NCI-H146 treated with DMSO at 0.1 percent for 48 hours (cell line): Measurements from ENCODE around the gene PHOSPHO1.

Experiments used
- DNase-seq: peaks from one replicate; lab custom pipeline; 2025; ENCODE audit not compliant: unreplicated experiment; lab: John Stamatoyannopoulos, UW

PHOSPHO1 gene

DNA sequence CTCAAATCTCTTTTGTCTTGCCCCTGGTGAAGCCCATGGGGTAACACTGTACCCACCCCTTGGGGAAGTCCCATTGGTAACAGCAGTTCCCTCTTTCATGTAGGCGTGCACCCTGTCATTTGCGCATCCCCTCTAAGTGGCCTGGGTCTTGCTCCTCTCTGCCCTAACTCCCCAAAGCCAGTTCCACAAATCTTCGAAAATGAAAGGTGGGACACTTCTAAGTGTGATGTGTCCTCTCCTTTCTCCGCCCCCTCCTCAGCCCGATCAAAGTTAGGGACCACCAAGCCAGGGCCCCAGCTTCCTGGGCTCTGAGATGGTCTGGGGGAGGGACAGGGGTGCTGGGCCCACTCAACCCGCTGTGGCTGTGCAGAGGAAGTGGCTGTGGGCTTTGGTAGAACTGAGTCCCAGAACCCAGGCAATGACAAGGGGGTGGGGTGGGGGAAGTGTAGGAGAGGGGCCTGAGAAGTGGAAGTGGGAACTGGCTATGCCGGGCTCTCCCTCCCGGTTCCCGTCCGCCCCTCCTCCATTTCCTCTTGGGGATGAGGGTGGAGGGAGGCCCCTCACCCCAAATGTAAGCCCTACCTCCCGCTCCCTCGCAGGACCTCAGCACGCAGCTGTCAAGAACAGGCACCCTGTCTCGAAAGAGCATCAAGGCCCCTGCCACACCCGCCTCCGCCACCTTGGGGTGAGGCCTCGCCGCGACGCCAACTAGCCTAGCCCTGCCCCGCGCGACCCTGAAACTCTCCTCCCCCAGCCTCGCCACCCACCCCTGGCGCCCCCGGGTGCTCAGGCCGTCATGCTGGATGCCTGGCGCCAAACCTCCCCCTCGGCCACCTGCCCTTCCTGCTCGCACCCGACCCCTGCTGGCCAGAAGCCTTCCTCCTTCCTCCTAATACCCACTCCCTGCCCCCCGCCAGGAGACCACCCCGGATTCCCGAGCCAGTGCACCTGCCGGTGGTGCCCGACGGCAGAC is 11.4 kb downstream of the PHOSPHO1 start:
- DNase-seq: no peak

DNA sequence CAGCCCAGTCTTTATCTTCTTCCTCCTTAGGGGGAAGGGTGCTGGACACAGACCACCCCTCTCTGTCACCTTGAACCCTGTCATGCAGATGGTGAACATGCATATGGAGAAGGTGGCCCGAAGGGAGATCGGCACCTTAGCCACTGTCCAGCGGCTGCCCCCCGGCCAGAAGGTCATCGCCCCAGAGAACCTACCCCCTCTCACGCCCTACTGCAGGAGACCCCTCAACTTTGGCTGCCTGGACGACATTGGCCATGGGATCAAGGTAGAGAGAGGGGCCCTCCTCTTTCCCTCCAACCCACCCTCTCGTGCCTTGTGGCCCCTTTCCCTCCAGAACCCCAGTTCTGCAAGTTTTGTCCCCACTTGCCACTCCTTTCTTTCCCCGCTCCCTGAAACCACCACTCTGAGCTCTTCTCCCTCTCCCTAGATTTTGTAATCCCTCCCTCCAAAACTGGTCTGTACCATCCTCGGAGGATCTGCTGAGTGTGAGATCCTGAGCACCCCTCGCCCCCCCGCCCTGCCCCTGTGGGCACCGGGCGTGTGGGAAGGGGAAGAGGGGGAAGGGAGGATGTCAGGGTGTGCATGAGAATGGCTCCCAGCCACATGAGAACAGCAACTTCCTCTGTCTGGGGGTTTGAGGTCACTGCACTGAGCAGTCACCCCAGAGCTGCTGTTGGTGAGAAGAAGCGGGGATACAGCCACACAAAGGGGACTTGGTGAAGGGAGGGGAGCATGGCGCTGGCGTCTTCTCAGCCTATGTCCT is 12.8 kb downstream of the PHOSPHO1 start:
- DNase-seq: no peak

DNA sequence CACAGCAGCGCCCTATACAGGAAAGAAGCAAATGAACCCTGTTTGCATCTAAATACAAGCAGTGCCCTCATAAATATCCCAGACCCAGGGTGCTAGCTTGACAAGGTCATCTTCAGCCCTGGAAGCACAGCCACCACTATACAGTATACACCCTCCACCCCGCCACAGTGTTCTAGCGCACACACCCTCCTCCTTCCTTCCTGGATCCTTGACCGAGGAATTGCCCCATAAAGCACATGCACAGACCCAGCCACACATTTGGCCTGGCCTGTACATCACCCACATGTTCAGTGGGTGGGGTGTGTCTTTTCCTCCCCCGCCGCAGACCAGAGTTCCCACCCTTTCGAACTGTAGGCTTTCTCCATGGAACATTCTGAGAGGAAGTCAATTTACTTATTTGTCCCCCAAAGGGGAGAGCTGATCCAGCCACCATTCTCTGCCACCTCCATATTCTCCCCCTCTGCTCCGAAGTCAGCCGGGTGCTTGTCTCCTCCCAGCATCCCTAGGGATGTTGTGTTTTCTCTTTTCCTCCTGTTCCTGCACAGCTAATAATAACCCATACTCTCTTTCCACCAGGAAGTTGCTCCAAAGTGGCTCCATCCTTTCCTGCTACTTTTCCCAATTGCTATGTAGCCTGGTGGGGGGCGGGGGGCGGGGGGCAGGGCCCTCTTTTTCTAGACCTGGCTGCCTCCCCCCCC is 13.5 kb downstream of the PHOSPHO1 start:
- DNase-seq: no peak

DNA sequence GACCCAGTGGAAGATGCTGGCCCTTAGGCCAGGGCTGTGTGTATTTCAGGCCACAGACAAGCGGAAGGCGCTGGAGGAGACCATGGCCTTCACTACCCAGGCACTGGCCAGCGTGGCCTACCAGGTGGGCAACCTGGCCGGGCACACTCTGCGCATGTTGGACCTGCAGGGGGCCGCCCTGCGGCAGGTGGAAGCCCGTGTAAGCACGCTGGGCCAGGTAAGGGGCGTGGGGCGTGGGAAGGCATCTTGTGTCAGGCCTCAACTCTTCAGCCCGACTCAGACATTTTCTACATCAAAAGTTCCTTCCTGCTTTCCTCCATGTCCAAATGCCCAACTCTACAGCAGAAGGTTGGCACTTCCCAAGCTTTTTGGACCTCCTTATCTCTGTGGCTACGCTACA is 14.1 kb downstream of the PHOSPHO1 start:
- no peak for DNase-seq

DNA sequence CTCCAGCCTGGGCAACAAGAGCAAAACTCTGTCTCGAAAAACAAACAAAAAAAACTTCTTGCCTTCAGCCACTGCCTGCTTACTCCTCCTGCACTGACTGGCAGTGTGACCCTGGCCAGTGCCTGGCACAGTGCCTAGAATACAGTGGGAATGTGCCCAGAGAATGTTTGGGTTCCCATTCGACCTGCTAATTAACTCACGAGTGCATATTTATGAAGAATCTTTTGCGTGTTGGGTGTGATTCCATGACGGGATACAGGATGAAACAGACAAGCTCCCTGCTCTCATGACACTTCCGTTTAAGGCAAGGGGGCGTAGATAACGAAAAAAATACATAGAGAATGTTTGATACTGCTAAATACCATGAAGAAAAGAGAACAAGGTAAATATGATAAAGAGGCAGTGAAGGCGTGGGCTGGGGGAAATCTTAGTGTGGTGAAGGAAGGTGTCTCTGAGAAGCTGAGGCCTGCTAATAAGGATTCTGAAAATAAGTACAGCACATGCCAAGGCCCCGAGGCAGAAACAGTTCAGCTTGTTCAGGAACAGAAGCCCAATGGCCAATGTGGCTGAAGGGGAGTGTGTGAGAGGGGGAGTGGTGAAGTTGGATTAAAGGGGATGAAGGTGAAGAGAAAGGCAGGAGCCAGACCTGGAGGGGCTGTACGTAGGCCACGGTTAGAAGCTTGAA is 15.8 kb downstream of the PHOSPHO1 start:
- no peak for DNase-seq

DNA sequence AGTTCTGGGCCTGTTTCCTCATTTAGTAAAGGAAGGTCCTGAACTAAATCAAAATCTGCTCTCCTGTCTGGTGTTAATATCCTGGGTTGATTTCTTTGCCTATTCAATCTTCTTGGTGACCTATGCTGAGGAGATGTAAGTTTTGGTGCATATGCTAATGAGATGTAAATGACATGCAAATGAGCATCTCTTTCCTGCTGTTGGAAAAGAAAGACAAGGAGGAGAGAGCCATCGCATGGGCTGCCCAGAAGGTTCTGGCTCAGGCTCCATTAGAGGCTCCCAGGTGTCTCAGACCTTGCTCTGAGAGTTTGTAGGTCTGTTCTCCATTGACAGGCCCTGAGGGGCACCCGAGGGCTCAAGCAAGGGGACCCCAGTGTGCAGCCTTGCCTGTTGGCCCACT is 16.7 kb downstream of the PHOSPHO1 start:
- DNase-seq: no peak

DNA sequence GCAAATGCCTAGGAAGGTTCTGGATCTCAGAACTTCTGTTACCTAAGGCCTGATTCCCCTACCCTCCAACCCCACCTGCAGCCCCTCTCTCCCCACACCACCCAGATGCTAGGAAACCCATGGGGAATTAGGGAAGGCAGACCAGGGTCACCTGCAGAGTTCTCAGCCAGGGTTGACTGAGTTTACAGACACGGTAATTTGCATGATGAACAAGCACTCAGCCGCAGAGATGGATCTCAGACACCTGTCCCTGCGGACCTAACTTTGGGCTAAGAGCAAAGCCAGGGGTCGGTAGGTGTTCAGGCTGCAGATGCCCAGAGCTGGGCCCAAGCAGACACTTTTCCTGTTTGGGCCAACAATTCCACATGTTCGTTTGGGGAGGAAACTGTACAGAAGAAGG is 17.2 kb downstream of the PHOSPHO1 start:
- DNase-seq: no peak

DNA sequence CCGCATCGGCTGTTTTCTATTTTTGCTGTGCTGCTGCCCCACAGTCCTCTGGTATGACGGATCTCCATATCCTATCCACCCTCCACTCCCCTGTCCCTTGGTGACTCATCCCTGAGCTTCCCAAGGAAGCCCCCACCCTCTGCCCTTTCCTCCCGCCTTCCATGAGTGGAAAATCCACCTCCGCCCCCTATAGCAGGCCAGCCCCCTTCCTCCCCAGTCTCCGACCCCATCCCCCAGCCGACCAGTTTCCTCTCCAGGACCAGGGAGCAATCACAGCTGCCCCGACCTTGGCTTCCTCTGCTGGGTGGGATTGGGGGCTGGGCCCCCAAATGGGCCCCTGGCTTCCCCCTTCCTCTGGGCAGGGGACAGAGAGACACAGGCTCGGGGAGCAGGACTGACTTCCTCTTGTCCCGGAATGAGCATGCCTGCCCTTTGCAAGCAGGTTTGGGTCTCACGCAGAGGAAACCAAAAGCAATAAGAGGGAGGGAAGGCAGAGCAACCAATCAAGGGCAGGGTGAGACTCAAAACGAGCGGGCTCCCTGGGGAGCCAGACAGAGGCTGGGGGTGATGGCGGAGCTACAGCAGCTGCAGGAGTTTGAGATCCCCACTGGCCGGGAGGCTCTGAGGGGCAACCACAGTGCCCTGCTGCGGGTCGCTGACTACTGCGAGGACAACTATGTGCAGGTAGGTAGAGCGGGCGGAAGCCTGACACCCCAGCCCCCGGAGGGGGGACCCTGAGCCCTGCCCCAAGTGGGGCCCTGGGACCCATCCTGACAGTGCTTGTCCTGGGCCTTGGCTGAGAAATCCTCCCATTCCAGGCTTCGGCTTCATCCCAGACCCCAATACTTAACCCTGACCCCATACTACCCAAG is 20.2 kb downstream of the PHOSPHO1 start, which contains the start of the genes ABI3 and GNGT2:
TSS of gene ABI3 (plus strand) at position 550 of the 872 bp plus-strand sequence. CDS start at position 568, 18 bp downstream.
TSS of gene GNGT2 (minus strand) at position 417 of the 872 bp plus-strand sequence. CDS start 3,152 bp downstream, outside the sequence.
- DNase-seq: no peak

DNA sequence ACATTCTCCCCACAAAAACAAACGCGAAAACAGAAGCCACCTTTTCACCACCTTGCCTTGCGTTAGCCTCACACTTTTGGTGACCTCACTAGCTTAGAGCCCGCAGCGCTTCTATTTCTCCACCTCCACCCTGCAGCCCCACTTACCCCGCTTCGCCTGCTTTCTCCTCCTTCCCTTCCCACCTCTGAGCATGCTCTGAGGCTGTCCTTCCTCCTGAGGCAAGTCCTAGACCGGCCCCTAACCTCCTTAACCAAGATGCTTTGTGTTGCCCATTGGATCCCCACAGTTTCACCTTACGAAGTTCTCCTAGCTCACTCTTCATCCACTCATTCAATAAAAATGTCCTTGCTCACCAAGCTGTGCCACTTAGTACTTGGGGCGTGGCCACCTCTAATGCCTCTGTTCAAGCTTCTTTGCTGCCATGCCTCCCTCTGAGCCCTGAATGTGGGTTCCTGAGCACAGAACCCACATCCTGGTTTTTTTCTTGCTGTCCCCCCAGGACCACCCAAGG is 21.5 kb downstream of the PHOSPHO1 start:
- DNase-seq: no peak

DNA sequence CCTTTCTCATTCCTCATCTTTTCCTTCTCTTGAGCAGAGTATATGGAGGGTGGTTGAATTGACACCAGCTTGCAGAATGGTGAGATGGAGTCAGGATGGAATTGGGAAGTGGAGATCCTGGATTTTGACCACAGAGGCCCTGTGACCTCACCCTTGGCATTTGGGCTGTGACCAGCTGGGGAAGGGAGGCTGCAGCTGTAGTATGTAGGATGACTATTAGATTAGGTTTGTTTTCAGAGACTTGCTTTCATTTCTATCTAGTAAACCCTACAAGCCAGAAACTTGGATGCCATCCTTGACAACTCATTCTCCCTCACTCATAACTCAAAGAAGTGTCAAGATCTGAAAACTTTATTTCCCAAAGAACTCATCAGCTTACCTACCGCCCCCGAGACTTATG is 26.1 kb downstream of the PHOSPHO1 start:
- DNase-seq: no peak

DNA sequence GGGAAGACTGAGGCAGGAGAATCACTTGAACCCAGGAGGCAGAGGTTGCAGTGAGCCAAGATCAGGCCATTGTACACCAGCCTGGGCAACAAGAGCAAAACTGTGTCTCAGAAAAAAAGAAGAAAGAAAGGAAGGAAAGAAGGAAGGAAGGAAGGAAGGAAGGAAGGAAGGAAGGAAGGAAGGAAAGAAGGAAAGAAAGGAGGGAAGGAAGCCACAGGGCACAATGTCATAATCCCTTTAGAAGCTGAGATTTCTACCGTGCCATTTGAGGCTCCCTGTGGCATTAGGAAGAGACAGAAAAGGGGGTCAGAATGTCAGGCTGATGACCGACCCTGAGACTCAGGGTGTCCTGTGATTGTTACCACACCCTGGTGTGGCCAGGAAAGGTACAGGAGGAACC is 26.8 kb downstream of the PHOSPHO1 start:
- no peak for DNase-seq

DNA sequence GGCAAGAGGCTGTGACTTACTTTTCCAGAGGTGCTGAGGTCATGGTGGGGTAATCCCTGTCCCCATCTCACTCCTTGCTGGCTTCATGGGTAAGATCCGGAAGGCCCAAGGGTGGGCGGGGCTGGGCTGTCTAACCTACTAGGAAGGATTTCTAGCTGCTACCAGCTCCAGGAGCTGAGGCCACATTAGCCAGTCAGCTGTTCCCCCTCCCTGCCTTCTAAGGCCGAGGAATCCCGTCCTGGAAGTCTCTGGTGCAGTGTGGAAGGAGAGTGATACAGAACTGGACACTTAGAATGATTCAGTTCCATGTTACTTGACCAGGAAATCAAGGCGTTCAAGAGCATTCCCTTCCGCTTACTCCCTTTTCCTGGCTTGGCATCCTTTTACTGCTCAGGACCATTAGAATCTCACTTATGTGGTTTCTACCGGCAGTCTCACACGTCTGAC is 29.1 kb downstream of the PHOSPHO1 start:
- no peak for DNase-seq

DNA sequence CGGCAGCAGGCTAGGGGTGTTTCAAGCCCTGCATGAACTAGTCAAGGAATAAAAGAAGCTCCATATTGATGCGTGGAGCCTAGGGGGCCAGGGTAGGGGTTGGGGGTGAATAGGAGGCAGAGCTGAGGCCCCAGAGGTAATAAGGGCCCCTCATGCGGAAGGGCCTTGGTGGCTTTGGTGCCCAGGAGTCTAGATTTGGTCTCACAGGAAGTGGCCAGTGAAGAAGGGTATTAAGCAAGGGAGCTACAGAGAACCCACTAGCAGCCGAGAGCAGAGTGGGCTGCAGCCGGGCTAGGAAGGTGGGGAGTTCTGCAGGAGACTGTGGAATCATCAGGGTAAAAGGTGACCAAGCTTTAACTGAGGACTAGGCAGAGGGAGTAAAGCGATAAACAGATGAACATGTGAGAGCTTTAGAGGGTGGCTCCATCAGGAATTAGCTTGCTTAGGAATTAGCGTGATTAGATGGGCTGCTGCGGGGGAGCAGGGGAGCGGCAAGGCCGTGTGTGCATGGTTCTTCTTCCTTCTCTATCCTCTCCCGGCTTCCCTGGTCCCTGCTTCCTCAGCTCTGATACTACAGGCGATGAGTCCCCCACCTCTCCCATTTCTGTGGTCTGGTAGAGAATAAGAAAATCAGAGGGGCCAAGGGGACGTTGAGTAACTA is 30.0 kb downstream of the PHOSPHO1 start:
- no peak for DNase-seq

DNA sequence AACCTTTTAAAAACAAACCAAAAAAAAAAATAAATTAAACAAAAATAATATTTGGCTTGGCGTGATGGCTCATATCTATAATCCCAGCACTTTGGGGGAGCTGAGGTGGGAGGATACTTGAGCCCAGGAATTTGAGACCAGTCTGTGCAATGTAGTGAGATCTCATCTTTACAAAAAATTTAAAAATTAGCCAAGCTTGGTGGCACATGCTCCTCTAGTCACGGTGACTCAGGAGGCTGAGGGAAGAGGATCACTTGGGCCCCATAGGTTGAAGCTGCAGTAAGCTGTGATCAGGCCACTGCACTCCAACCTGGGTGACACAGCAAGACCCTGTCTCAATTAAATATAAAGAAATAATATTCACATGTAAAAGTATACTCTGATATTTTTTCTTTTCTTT is 32.4 kb downstream of the PHOSPHO1 start:
- DNase-seq: no peak

DNA sequence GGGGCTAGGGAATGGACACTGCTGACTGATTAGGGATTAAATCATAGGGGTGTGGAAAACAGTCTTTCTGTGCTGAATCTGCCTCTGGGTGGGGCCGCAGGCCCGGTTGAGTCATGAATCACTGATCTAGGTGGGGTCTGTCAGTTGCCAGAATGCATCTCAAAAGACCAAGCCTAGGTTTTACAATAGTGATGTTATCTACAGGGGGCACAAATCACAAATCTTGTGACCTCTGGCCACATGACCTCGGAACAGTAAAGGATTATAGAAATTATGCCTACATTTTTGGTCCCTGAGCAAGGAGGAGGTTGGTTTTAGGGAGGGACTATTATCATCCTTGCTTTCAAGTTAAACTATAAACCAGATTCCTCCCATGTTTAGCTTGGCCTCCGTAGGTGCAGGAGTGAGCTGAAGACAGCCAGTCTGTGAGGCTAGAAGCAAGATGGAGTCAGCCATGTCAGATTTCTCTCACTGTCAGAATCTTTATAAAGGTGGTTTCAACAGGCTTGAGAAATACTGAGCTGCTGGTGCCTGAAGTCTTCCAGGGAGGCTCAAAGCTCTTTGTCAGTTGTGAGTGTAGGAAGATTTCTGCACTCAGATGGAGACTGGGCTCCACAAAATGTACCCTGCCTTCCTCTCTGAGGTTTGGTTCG is 33.1 kb downstream of the PHOSPHO1 start:
- no peak for DNase-seq

DNA sequence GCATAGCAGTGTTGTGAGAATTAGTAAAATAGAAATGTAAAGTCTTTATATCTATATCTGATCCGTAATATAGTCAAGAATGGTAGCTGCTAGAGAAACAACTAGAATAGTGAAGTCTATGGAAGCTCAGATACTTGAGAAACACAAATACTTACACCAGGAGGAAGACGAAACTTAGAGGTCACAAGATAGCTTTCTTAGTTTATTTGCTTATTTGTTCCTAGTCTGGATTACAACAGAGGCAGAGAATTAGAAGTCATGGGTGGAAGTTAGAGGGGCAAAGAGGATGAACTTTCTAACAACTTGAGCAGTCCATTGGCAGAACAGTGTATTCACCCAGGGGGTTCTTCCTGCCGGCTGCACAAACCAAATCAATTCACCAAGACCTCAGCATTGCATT is 34.1 kb downstream of the PHOSPHO1 start:
- DNase-seq: no peak

DNA sequence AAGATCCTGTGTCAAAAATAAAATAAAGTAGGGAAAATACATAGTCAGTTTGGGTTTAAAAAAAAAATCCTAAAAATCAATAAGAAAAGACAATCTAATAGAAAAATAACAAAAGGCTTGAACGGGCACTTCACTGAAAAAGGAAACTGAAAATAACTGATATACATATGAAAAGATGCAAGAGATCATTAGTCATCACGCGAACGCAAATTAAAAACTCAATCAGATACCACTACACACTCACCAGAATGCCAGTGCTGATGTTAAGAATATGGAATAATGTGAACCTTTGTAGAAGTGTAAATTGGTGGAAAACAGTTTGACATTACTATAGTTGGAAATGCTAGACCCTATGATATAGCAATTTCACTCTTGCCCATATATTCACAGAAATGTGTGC is 34.8 kb downstream of the PHOSPHO1 start:
- no peak for DNase-seq

DNA sequence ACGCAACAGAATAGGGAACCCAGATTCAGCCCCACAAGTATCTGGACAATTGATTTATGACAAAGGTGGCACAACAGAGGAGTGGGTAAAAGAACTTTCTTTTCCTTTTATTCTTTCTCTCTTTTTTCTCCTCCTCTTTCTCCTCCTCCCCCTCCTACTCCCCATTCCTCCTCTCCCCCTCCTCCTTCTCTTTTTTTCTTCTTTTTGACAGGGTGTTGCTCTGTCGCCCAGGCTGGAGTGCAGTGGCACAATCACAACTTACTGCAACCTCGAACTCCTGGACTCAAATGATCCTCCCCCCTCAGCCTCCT is 36.3 kb downstream of the PHOSPHO1 start:
- DNase-seq: no peak
